IPS-20b (cell line): ENCODE results near the gene ARID3B.

Experiments used
- H3K27ac ChIP-seq: one replicate; pipeline ENCODE4 v1.5.1; 2013; ENCODE audit warnings: low read length
- H3K27me3 ChIP-seq: 2 replicates; pipeline ENCODE4 v1.6.1; 2013; ENCODE audit warnings: mild to moderate bottlenecking, low read length, inconsistent platforms; ENCODE audit not compliant: insufficient read depth
- H3K36me3 ChIP-seq: 2 replicates; pipeline ENCODE4 v1.6.1; 2013; ENCODE audit warnings: low read depth, mild to moderate bottlenecking, inconsistent platforms, low read length, moderate library complexity; ENCODE audit not compliant: insufficient read depth
- H3K4me1 ChIP-seq: 2 replicates; pipeline ENCODE4 v1.6.1; 2013; ENCODE audit warnings: mild to moderate bottlenecking, control low read depth, inconsistent platforms, low read length, moderate library complexity; ENCODE audit not compliant: insufficient read depth
- H3K4me3 ChIP-seq: 2 replicates; pipeline ENCODE4 v1.5.1; 2013; ENCODE audit warnings: mild to moderate bottlenecking, low read length, inconsistent platforms
- H3K9ac ChIP-seq: 2 replicates; pipeline ENCODE4 v1.6.1; 2013; ENCODE audit warnings: low read depth, mild to moderate bottlenecking, inconsistent platforms, low read length, moderate library complexity
- H3K9me3 ChIP-seq: 2 replicates; pipeline ENCODE4 v1.6.1; 2013; ENCODE audit warnings: mild to moderate bottlenecking, low read depth, low read length, inconsistent platforms; ENCODE audit not compliant: insufficient read depth

Gene ARID3B

DNA sequence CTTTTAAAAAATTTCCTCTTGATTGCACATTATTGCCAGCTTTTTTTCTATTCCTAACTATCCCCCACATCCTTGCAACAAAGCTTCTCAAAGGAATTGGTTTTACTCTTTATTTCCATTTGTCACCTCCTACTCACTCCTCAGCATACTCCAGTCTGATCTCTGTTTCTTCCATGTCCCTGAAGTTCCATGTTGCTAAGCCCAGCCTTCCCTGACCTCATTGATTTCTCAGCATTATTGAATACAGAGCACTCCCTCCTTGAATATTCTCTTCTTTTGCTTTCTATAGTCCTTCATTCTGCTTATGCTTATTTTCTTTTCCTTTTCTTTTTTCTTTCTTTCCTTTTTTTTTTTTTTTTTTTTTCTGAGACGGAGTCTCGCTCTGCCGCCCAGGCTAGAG, 10.7 kb downstream of the ARID3B start:
- H3K27me3 ChIP-seq, result no peaks in the 10 kb centered on the region
- H3K36me3 ChIP-seq, result peaks cover 69% of the 10 kb centered on the region
- no peak overlapping the region for H3K9ac ChIP-seq
- H3K27ac ChIP-seq, result no peak overlapping the region
- H3K4me3 ChIP-seq, result no peak overlapping the region
- no peaks in the 10 kb centered on the region for H3K4me1 ChIP-seq
- no peaks in the 10 kb centered on the region for H3K9me3 ChIP-seq

DNA sequence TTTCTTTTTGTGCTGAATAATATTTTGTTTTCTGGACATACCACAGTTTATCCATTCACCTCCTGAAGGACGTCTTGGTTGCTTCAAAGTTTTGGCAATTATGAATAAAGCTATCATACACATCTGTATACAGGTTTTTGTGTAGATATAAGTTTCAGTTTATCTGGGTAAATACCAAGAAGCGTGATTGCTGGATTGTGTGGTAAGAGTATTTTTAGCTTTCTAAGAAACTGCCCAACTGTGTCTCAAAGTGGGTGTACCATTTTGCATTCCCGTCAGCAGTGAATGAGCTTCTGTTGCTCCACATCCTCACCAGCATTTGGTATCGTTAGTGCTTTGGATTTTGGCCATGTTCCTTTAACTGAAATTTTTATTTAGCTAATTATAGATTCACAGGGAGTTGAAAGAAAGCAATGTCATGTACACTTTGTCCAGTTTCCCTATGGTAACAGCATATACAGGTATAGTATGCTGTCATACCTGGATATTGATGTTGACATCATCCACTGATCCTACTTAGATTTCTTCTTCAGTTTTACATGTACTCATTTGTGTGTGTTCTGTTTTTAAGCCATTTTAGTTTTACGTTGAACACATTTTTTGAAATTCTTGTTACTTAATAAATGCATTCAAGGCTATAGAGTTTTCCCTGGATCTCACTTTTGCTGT, 11.9 kb downstream of the ARID3B start:
- Histone ChIP-seq H3K4me3 (no peak overlapping the region), H3K27me3 (no peaks in the 10 kb centered on the region), H3K27ac (no peak overlapping the region), H3K9me3 (no peaks in the 10 kb centered on the region), H3K36me3 (peaks cover 61% of the 10 kb centered on the region), H3K4me1 (no peaks in the 10 kb centered on the region), H3K9ac (no peak overlapping the region)

DNA sequence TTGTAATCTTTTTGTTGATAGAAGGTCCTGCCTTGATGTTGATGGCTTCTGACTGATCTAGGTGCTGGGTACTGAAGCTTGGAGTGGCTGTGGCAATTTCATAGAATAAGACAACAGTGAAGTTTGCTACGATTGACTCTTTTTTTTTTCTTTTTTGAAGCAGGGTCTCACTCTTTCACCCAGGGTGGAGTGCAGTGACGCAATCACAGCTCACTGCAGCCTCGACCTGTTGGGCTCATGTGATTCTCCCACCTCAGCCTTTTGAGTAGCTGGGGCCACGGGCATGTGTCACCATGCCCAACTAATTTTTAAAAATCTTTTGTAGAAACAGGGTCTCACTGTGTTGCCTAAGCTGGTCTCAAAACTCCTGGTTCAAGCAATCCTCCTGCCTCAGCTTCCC, 14.2 kb downstream of the ARID3B start:
- H3K4me1 ChIP-seq, result no peaks in the 10 kb centered on the region
- H3K27me3 ChIP-seq, result no peaks in the 10 kb centered on the region
- H3K27ac ChIP-seq, result no peak overlapping the region
- no peak overlapping the region for H3K4me3 ChIP-seq
- no peak overlapping the region for H3K9ac ChIP-seq
- peaks cover 47% of the 10 kb centered on the region for H3K36me3 ChIP-seq
- H3K9me3 ChIP-seq, result no peaks in the 10 kb centered on the region

DNA sequence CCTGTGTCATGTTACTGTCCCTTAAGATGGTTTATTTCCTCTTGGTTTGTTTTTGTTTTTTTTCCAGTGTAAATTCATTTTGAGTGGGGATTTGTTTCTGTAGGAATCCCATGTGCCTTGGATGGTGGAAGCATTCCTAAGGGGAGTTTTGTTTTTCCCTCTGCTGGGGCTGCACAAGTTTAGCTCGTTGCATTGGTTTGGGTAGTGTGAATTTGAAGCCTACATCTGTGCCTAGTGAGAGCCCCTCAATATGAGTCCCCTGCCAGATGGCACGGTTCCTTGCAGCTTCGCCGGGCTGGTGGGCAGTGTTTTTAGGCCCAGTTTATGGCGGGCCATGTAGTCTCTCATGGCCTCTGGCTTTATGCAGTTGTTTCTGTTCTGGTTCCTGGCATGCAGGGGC, 17.7 kb downstream of the ARID3B start:
- no peaks in the 10 kb centered on the region for H3K4me1 ChIP-seq
- no peak overlapping the region for H3K9ac ChIP-seq
- H3K27ac ChIP-seq, result no peak overlapping the region
- no peak overlapping the region for H3K4me3 ChIP-seq
- no peaks in the 10 kb centered on the region for H3K27me3 ChIP-seq
- H3K36me3 ChIP-seq, result peaks cover 42% of the 10 kb centered on the region
- H3K9me3 ChIP-seq, result no peaks in the 10 kb centered on the region

DNA sequence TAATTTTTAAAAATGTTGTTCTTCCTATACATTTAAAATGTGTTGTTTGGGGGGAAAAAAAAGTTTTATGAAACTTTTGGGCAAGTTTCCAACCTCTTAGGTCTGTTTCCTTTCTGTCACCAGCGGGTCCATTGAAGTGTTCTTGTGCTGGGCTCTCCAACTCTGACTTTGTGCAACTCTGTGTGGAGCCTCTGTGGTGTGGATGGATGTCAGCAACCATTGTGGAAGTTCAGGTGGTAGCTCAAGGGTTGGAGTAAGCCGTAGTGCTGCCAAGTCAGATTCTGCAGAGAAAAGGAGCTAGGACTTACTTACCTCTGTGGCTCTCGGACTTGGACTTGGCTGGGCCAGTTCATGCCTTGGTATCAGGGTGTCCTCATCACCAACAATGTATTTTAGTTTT, 22.4 kb downstream of the ARID3B start:
- Histone ChIP-seq H3K4me3 (no peak overlapping the region), H3K9ac (no peak overlapping the region), H3K27me3 (no peaks in the 10 kb centered on the region), H3K9me3 (no peaks in the 10 kb centered on the region), H3K36me3 (peaks cover 68% of the 10 kb centered on the region), H3K27ac (no peak overlapping the region), H3K4me1 (no peaks in the 10 kb centered on the region)

DNA sequence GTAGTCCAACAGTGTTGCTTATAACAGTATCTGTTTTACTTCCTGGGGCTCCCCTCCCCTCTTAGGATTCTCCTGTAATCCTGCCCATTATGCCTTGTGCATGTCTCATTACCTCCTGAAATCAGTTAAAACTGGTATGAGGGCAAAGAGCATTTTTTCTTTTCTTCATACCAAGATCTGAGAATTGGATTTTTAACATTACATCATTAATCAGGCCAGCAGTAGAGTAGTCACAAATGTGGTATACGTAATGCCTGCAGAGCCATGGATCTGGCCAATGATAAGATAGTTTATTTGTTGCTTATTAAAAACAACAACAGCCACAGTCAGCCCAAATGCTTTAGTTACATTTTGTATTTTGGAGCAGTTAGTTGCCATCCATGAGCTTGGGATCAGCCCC, 23.2 kb downstream of the ARID3B start:
- Histone ChIP-seq H3K27ac (no peak overlapping the region), H3K4me1 (no peaks in the 10 kb centered on the region), H3K9ac (no peak overlapping the region), H3K27me3 (no peaks in the 10 kb centered on the region), H3K9me3 (no peaks in the 10 kb centered on the region), H3K36me3 (peaks cover 74% of the 10 kb centered on the region), H3K4me3 (no peak overlapping the region)

DNA sequence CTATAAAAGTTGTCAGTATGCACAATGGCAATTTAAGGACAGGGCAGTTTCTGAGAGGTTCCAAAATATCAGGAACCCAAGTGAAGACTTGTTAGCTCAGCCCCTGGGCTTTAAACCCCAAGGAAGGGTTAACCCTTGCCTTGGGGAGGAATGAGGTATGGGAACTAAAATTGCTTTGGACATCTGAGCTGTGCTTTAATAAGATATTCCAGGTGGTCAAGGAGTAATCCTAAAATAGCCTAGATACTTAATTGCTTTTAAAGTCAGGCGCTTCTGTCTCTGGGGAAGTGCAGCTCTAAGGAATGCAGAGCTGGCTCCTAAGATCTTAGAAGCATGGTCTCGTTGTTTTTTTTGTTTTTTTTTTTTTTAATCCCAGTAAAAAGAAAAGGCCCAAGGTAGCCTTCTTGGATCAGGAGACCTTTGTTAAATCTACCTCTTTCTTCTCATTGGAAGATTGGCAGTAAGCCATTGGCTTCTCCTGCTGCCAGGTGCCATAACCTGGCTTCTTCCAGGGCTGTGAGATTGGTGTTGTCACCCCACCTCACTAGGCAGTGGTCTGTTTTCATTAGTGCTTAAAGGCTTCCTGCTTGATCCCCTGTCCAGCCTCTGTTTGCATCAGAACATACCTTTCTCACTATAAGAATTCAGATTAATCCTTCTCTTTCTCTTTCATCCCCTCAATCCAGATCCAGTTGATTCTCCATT, 24.5 kb downstream of the ARID3B start:
- H3K4me1 ChIP-seq, result no peaks in the 10 kb centered on the region
- H3K4me3 ChIP-seq, result no peak overlapping the region
- H3K9me3 ChIP-seq, result no peaks in the 10 kb centered on the region
- no peaks in the 10 kb centered on the region for H3K27me3 ChIP-seq
- no peak overlapping the region for H3K27ac ChIP-seq
- peaks cover 77% of the 10 kb centered on the region for H3K36me3 ChIP-seq
- H3K9ac ChIP-seq, result no peak overlapping the region

DNA sequence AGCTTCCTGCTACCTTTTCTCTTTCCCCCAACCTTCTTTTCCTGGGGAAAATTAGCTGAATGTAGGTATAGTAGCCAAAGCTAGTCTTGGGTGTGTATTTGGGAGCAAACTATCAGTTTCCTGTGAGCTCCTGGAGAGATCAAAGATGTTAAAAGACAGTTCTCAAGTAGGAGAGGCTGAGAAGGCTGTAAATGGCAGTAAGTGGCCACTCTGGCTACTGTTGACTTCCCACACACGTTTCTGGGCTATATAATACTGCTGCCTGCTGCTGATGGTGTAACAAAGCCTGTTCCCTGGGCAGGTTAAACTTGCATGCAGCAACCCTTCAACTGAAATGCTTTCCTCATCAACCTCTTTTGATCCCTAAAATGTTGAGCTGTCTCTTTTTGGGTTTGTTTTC, 27.6 kb downstream of the ARID3B start:
- no peak overlapping the region for H3K27ac ChIP-seq
- no peak overlapping the region for H3K9ac ChIP-seq
- H3K27me3 ChIP-seq, result no peaks in the 10 kb centered on the region
- peaks cover 85% of the 10 kb centered on the region for H3K36me3 ChIP-seq
- H3K4me3 ChIP-seq, result no peak overlapping the region
- no peaks in the 10 kb centered on the region for H3K9me3 ChIP-seq
- no peaks in the 10 kb centered on the region for H3K4me1 ChIP-seq

DNA sequence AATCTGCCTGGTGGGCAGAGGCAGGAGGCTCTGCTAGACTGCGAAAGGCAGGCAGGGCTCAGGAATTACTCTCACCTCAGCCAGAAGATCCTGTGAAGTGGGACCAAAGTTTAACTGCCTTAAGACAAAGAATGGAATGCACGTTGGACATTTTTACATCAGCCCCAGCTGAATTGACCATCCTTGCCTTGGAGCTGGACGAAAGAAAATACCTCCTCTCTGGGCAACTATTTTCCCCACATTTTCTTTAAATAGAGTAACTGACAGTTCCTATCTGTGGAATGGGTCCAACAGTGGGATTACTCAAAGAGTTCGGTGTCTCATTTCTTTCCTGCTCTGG, 28.7 kb downstream of the ARID3B start:
- Histone ChIP-seq H3K27ac (no peak overlapping the region), H3K36me3 (peaks cover 88% of the 10 kb centered on the region)

DNA sequence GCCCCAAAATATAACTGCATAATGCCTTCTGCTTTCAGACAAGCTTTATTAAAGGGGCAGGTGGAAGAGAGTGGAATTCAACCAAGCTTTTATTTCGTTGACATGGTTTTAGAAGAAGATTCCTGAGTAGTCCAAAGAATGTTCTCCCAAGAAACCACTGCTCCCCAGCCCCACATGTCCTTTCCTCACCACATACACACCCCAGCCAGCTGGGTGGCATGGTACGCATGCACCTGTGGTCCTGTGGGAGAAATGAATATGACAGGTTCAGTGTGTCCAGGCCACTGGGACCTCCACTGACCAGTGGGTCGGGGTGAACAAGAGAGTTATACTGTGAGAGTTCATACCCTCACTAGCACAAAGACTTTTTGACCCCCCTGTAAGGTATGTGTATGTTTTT, 30.2 kb downstream of the ARID3B start:
- no peak overlapping the region for H3K27ac ChIP-seq

More for the DNA sequence above, 28.7 kb downstream of the ARID3B start:
- no peak overlapping the region for H3K9ac ChIP-seq
- H3K4me1 ChIP-seq, result no peaks in the 10 kb centered on the region
- no peaks in the 10 kb centered on the region for H3K27me3 ChIP-seq
- H3K9me3 ChIP-seq, result no peaks in the 10 kb centered on the region
- no peak overlapping the region for H3K4me3 ChIP-seq

DNA sequence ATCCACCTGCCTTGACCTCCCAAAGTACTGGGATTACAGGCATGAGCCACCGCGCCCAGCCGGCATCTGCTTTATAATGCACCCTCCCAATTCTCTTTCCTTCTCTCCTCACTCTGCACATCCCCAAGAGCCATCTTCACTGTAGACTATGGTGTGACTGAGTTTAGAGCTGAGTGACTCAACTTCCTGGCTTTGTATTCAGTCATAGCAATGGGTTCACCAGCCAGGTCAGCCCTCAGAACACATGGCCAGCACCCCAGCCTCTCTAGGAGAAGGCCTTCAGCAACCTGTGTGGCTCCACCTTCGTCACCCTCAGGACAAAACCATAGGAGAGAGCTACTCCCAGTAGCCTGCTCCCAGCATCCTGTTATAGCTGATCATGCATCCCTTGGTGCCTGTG, 33.0 kb downstream of the ARID3B start:
- no peak overlapping the region for H3K27ac ChIP-seq
- H3K9me3 ChIP-seq, result no peaks in the 10 kb centered on the region
- no peak overlapping the region for H3K4me3 ChIP-seq
- H3K36me3 ChIP-seq, result peaks cover 94% of the 10 kb centered on the region
- no peaks in the 10 kb centered on the region for H3K4me1 ChIP-seq
- no peaks in the 10 kb centered on the region for H3K27me3 ChIP-seq
- no peak overlapping the region for H3K9ac ChIP-seq

More for the DNA sequence above, 30.2 kb downstream of the ARID3B start:
- Histone ChIP-seq H3K9ac (no peak overlapping the region), H3K36me3 (peaks cover 93% of the 10 kb centered on the region), H3K4me3 (no peak overlapping the region), H3K9me3 (no peaks in the 10 kb centered on the region), H3K27me3 (no peaks in the 10 kb centered on the region), H3K4me1 (no peaks in the 10 kb centered on the region)

DNA sequence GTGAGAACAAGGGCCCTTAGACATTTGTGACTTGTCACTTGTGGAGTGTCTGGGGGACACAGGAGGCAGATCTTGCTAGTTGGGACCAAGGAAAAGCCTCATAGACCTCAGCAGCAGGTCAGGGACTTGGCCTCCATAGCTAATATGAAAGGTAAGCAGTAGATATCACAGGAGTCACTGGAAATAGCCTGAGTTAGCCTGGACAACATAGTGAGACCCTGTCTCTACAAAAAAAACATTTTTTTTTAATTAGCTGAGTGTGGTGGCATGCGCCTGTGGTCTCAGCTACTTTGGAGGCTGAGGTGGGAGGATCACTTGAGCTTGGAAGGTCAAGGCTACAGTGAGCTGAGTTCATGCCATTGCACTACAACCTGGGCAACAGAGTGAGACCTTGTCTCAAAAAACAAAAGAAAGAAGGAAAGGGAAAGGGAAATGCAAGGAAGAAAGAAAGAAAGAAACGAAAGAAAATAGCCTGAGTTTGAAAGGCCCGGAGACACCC, 37.5 kb downstream of the ARID3B start:
- Histone ChIP-seq H3K27ac (no peak overlapping the region), H3K36me3 (peaks cover 90% of the 10 kb centered on the region)

More for the DNA sequence above, 37.5 kb downstream of the ARID3B start:
- Histone ChIP-seq H3K9me3 (no peaks in the 10 kb centered on the region), H3K27me3 (no peaks in the 10 kb centered on the region), H3K4me1 (no peaks in the 10 kb centered on the region), H3K4me3 (no peak overlapping the region), H3K9ac (no peak overlapping the region)
